ENCODE results near the gene CASQ1. TPM values are rescaled to one million over a fixed set of nuclear protein-coding genes. Genes with fewer than 3 reads are reported as not detected.

Gene CASQ1
- total RNA-seq, 4 donors from 2014 or later = 255 to 894 (median 358) TPM

DNA sequence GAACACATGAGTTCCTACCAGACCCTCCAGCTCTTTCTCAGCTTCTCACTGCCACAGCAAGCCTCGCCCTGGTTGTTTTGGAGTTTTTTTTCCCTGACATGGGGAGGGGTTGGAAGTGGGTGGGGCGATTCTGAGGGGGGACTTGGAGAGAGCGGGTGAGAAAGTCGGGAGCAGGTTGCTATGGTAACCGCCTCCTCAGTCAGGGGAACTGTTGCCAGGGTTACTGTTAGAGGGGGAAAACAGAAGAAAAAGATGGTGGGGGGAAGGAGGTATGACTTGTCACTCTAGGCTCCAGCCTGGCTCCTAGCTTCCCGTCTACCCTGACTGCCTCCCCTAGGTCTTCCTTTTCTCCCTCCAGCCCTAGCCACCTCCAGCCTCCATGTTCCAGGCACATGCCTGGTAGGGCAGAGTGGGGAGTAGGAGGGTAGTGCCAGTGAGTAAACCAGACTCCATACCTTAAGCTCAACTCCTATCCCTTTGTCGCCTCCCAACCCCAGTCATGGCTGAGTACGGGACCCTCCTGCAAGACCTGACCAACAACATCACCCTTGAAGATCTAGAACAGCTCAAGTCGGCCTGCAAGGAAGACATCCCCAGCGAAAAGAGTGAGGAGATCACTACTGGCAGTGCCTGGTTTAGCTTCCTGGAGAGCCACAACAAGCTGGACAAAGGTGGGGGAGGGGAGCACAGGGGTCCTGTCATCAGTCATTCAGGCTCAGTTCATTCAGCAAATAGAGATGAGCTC is 20.8 kb downstream of the CASQ1 start:
- H3K27me3 ChIP-seq = no peaks in the 10 kb centered on the region
- peaks cover 24 to 49% of the 10 kb centered on the region in 2 donors for H3K4me1 ChIP-seq
- ATAC-seq (no peak), DNase-seq (no peak)
- in situ Hi-C loops (cut with MboI; ENCODE audit: low sequenced_read_pairs in 4 of 4) = no loop called here
- H3K4me3 ChIP-seq = no peak overlapping the region
- H3K36me3 ChIP-seq = peaks cover 0 to 53% of the 10 kb centered on the region in 2 donors
- no peaks in the 10 kb centered on the region for H3K9me3 ChIP-seq
- peak overlapping the region in 2 of 4 donors; percentile 66 to 91 for H3K27ac ChIP-seq
- TF ChIP-seq POLR2A (IDR thresholded peaks at IDR 0.05) = no peak
- TF ChIP-seq, protein P1, sequence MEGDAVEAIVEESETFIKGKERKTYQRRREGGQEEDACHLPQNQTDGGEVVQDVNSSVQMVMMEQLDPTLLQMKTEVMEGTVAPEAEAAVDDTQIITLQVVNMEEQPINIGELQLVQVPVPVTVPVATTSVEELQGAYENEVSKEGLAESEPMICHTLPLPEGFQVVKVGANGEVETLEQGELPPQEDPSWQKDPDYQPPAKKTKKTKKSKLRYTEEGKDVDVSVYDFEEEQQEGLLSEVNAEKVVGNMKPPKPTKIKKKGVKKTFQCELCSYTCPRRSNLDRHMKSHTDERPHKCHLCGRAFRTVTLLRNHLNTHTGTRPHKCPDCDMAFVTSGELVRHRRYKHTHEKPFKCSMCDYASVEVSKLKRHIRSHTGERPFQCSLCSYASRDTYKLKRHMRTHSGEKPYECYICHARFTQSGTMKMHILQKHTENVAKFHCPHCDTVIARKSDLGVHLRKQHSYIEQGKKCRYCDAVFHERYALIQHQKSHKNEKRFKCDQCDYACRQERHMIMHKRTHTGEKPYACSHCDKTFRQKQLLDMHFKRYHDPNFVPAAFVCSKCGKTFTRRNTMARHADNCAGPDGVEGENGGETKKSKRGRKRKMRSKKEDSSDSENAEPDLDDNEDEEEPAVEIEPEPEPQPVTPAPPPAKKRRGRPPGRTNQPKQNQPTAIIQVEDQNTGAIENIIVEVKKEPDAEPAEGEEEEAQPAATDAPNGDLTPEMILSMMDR (IDR thresholded peaks at IDR 0.05 in 4 of 5, conservative IDR thresholded peaks at IDR 0.05 in 1 of 5) = no peak
- intact Hi-C loops (cut with DNase I; ENCODE audit: low total_unique reads) = no loop called here

DNA sequence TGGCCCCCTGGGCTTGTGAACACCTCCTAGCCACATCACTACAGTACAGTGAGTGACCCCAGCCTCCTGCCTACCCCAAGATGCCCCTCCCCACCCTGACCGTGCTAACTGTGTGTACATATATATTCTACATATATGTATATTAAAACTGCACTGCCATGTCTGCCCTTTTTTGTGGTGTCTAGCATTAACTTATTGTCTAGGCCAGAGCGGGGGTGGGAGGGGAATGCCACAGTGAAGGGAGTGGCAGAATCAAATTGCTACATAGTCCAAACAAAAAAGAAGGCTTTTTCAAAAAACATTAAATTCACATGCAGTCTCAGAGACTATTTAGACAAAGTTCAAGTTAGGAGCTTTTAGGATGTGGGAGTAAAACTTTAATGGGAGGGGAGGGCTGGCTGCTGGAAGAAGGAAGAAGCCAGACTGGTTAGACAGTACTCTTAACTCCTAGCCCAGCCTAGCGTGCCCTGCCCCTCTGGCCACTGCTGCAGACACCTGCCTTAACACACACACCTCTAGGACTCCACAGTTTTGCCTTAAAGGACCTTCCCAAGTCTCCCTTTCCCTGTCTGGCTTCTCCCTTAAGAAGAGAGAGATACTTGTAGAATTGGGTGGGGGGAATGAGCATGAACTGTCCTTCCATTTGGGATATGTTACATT is 24.2 kb downstream of the CASQ1 start:
- in situ Hi-C loops (cut with MboI; ENCODE audit: low sequenced_read_pairs in 4 of 4) = no loop called here
- ATAC-seq (no peak), DNase-seq (no peak)
- no peaks in the 10 kb centered on the region for H3K9me3 ChIP-seq
- intact Hi-C loops (cut with DNase I; ENCODE audit: low total_unique reads) = no loop called here
- peaks cover 2 to 82% of the 10 kb centered on the region in 2 donors for H3K36me3 ChIP-seq
- peaks cover 26 to 29% of the 10 kb centered on the region in 2 donors for H3K4me1 ChIP-seq
- TF ChIP-seq POLR2A (IDR thresholded peaks at IDR 0.05) = no peak
- H3K27ac ChIP-seq = no peak overlapping the region
- H3K27me3 ChIP-seq = no peaks in the 10 kb centered on the region
- no peak overlapping the region for H3K4me3 ChIP-seq

DNA sequence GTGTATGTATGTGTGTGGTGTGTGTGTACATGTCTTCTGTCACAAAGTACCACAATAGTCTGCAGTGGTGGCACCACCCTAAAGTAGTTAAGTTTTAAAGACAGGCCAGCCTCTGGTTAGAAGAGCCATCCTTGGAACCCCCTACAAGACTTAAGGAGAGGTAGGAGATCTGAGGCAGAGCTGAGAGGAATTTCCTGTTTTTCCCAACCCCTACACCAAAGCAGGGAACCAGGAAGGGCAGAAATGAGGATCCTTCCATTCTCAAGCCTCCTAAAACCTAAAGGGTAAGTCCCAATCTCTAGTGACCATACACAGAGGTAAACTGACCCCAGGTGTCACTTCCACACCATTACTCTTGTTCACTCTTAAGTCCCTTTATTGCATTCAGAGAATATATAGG is 25.9 kb downstream of the CASQ1 start:
- no peak for TF ChIP-seq POLR2A (IDR thresholded peaks at IDR 0.05)
- TF ChIP-seq, protein P1 (IDR thresholded peaks at IDR 0.05 in 4 of 5, conservative IDR thresholded peaks at IDR 0.05 in 1 of 5) = no peak
- Histone ChIP-seq H3K4me1 (peaks cover 11 to 17% of the 10 kb centered on the region in 2 donors), H3K27me3 (no peaks in the 10 kb centered on the region), H3K36me3 (peaks cover 2 to 94% of the 10 kb centered on the region in 2 donors), H3K27ac (peak overlapping the region in 2 of 4 donors; percentile 10 to 59), H3K4me3 (no peak overlapping the region), H3K9me3 (no peaks in the 10 kb centered on the region)
- no peak for ATAC-seq
- intact Hi-C loops (cut with DNase I; ENCODE audit: low total_unique reads) (no loop called here), in situ Hi-C loops (cut with MboI; ENCODE audit: low sequenced_read_pairs in 4 of 4) (no loop called here)
- DNase-seq = no peak

DNA sequence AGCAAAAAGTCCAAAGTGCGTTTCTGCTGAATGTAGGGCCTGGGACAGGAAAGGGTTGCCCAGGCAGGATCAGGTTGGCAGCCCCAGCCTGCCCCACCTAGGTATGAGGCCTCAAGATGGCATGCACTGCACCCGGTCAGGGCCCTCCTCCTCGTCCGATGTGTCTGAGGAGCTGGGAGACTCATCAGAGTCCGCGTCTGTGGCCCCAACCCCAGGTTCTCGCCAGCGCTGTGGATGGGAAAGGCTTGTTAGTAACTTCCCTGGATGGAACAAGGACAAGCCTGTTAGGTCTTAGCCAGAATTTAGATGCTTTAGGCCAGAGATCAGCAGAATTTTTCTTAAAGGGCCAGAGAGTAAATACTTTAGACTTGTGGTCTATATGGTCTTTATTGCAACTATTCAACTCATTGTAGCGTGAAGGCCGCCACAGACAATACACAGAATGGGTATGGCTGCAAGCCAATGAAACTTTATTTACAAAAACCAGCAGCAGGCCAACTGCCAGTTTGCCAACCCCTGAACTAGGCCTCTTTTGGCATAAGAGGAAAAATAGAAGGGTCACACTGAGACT is 27.2 kb downstream of the CASQ1 start:
- in situ Hi-C loops (cut with MboI; ENCODE audit: low sequenced_read_pairs in 4 of 4) = no loop called here

DNA sequence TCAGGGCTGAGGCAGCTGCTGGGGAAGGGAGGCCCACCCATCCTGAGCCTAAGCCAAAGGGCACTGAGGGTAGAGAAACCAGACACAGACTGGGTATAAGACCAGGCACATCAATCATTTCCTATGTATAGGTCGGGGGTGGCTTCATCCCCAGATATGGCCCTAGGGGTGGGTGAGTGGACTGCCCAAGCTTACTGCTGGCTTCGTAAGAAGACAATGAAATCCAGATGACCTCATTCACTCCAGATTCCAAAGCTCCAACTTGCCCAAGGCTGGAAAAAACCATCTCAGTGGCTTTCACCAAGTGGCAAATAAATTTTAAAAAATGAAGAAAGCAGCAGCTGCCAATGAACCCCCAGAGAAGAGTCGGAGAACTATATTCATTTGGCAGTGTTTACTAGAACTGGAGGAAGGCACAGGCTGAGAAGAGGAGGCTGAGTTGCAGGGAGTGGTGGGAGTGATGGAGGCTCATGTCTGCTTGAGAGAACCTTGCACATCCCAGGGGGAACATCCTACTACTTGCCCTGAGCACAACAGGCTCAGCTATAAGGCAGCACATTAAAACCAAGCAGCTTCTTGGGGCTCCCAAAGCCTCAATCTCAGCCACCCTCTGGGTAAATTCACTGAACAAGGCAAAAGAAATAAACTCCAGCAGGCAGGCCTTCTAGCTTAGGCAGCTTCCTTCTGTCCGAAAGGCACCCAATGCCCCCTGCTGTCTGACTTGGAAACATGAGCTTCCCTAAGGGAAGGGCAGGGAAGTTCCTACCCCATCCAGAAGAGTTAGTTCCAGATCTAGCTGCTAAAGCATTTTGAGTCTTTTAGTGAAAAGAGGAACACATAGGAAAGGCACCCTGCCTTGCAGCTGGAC is 28.9 kb downstream of the CASQ1 start:
- Histone ChIP-seq H3K27me3 (no peaks in the 10 kb centered on the region), H3K36me3 (peaks cover 10 to 94% of the 10 kb centered on the region in 2 donors), H3K9me3 (no peaks in the 10 kb centered on the region), H3K4me1 (peaks cover 11 to 17% of the 10 kb centered on the region in 2 donors), H3K4me3 (no peak overlapping the region), H3K27ac (peak overlapping the region; percentile 16 to 59 (median 21))
- ATAC-seq (peak; percentile 73 to 82), DNase-seq (peak; percentile 35 to 46)
- intact Hi-C loops (cut with DNase I; ENCODE audit: low total_unique reads) (no loop called here), in situ Hi-C loops (cut with MboI; ENCODE audit: low sequenced_read_pairs in 4 of 4) (no loop called here)
- no peak for TF ChIP-seq POLR2A (IDR thresholded peaks at IDR 0.05)
- TF ChIP-seq, protein P1 (IDR thresholded peaks at IDR 0.05 in 4 of 5, conservative IDR thresholded peaks at IDR 0.05 in 1 of 5) = peak; percentile 53 to 63 (median 57)

More for the DNA sequence above, 27.2 kb downstream of the CASQ1 start:
- no peak for ATAC-seq
- H3K36me3 ChIP-seq = peaks cover 4 to 94% of the 10 kb centered on the region in 2 donors
- DNase-seq = no peak
- H3K4me3 ChIP-seq = no peak overlapping the region
- intact Hi-C loops (cut with DNase I; ENCODE audit: low total_unique reads) = no loop called here
- peak overlapping the region in 3 of 4 donors; percentile 34 to 59 (median 44) for H3K27ac ChIP-seq
- peaks cover 11 to 17% of the 10 kb centered on the region in 2 donors for H3K4me1 ChIP-seq
- TF ChIP-seq POLR2A (IDR thresholded peaks at IDR 0.05) = no peak
- H3K27me3 ChIP-seq = no peaks in the 10 kb centered on the region
- no peaks in the 10 kb centered on the region for H3K9me3 ChIP-seq
